PFSK-1 (cell line): ENCODE measurements around the gene FBXL7.

ENCODE experiments used
- POLR2AphosphoS5 ChIP-seq: IDR thresholded peaks from 2 replicates; pipeline ENCODE4 v1.6.1; 2012; ENCODE audit warnings: low read depth, mild to moderate bottlenecking, control low read depth, low read length, moderate library complexity
- TAF1 ChIP-seq: IDR thresholded peaks from 2 replicates; pipeline ENCODE4 v1.6.1; 2012; ENCODE audit warnings: low read length, control low read depth, borderline replicate concordance; ENCODE audit not compliant: insufficient read depth

DNA sequence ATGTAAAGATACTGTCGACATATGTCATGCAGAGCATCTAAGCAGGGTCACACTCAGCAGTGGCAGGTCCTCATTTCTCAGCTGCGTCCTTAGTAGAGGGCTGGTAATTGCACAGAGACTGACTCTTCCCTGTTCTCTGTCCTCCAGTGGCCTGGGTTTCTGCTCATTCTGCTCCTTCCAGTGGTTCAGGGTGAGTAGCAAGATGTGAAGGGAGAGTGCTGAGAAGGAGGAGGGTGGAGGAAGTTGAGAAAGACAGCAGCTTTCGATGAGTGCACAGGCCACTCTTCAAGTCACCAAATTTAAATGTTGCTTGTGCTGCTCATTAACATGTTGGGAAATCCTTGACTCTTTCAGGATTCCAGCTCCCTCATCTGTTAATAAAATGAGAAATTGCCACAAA, 203.9 kb downstream of the FBXL7 start:
- TF ChIP-seq POLR2AphosphoS5 (no peak), TAF1 (no peak)
